AG04449 (cell line): Measurements from ENCODE around the gene PEX14.

Experiments
- CTCF ChIA-PET: fragments of 350-600 bp; formaldehyde crosslinking; extraction: SDS; loops from one replicate; lab custom pipeline; 2021; ENCODE audit warnings: antibody characterized with exemption; lab: Yijun Ruan, JAX
- POLR2A ChIA-PET: fragments of 400-600, 350-600 bp; formaldehyde crosslinking; extraction: SDS; loops from one replicate; lab custom pipeline; 2020; ENCODE audit warnings: antibody characterized with exemption, inconsistent platforms; lab: Yijun Ruan, JAX
- DNase-seq: peaks from one replicate; pipeline ENCODE4 v3.0.0-alpha.2; 2010; ENCODE audit warnings: low read depth, low spot score
- H3K4me3 ChIP-seq: 2 replicates; pipeline ENCODE4 v1.5.1; 2011; ENCODE audit warnings: low read depth, mild to moderate bottlenecking, control low read depth, low read length
- TF ChIP-seq, protein P1 (sequence below): IDR thresholded peaks from one replicate; pipeline ENCODE4 v1.5.1; 2011; ENCODE audit warnings: mild to moderate bottlenecking, moderate library complexity, low read length, control low read depth, inconsistent platforms; ENCODE audit not compliant: insufficient read depth; ENCODE audit errors: missing control alignments

The PEX14 gene

DNA sequence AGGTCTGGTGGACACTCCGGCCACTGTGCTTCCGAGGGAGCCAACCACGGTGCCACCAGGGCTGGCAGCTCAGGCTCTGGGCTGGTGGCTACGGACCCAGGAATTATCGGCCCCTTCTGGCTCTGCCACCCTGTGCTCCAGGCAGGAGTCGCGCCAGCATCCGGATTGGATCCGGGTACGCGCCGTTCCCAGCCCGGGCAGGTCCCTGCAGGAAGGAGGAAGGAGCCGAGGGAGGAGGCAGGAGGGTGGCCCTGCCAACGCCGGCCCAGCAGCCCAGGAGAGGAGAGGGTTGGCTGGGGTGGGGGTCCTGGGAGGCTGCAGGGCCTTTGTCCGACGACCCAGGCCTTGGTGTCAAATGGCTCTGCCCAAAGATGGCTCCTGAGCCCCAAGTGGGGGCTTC lies 161.2 kb downstream of the PEX14 start:
- CTCF ChIA-PET, result no interaction called here
- H3K4me3 ChIP-seq, result no peak overlapping the region
- TF ChIP-seq, protein P1, sequence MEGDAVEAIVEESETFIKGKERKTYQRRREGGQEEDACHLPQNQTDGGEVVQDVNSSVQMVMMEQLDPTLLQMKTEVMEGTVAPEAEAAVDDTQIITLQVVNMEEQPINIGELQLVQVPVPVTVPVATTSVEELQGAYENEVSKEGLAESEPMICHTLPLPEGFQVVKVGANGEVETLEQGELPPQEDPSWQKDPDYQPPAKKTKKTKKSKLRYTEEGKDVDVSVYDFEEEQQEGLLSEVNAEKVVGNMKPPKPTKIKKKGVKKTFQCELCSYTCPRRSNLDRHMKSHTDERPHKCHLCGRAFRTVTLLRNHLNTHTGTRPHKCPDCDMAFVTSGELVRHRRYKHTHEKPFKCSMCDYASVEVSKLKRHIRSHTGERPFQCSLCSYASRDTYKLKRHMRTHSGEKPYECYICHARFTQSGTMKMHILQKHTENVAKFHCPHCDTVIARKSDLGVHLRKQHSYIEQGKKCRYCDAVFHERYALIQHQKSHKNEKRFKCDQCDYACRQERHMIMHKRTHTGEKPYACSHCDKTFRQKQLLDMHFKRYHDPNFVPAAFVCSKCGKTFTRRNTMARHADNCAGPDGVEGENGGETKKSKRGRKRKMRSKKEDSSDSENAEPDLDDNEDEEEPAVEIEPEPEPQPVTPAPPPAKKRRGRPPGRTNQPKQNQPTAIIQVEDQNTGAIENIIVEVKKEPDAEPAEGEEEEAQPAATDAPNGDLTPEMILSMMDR, result no peak
- no peak for DNase-seq
- POLR2A ChIA-PET, result no interaction called here

DNA sequence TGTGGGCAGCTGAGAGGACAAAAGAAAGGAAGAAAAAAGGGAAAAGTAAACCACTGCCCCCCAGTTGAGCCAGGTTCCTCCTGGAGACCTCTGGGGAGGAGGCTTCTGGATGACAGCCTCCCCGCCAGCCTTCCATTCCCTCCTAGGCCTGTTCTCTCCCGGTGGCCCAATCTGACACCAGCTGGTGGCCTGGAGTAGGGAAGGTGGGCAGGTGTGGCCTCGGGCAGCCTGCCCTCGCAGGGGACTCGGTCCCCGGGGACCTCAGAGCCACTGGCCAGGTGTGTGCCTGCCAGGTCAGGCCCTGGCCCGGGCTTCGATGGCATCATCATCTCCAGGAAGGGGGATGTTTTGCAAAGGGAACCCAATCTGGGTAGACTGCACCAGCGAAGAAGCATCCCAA lies 162.7 kb downstream of the PEX14 start:
- no peak for DNase-seq
- H3K4me3 ChIP-seq, result no peak overlapping the region
- ChIA-PET CTCF (interaction anchor here (0.9 kb wide), 1 partner anchor 50 kb away, joined by 3 read pairs; no protein-coding TSS in a partner anchor), POLR2A (no interaction called here)
- TF ChIP-seq, protein P1, result no peak

DNA sequence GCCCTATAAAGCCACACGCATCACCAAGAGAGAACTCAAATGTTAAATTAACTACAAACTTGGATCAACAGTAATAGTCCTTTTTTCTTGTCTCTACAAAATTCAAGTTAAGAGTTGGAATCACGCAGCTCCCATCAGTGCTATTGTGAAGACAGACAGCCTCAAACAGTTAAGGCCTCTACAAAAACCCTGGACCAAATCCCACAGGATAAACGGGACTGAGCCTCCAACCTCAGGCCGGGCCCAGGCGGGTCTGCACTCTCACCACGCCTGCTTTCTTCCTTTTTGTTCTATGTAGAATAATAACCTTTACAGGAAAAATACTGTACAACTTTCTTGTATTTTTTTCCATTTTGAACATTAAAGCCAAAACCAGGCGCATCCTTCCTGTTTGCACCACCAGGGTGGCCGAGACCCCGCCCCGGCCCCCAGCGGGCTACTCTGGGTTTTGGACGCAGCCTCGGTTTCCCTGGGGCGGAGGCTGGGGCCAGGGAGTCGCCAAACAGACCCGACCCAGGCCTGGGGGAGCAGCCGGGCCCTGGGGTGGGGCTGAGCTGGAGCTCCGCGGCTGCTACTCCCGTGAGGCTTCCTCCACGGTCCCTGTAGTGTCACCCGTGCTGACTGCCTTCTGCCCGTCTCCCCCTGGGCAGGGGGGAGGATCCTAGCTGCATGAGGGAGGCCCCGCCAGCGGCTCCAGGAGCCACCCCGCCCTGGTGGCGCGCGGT lies 163.2 kb downstream of the PEX14 start:
- ChIA-PET CTCF (no interaction called here), POLR2A (no interaction called here)
- TF ChIP-seq, protein P1, result no peak
- H3K4me3 ChIP-seq, result no peak overlapping the region
- no peak for DNase-seq

DNA sequence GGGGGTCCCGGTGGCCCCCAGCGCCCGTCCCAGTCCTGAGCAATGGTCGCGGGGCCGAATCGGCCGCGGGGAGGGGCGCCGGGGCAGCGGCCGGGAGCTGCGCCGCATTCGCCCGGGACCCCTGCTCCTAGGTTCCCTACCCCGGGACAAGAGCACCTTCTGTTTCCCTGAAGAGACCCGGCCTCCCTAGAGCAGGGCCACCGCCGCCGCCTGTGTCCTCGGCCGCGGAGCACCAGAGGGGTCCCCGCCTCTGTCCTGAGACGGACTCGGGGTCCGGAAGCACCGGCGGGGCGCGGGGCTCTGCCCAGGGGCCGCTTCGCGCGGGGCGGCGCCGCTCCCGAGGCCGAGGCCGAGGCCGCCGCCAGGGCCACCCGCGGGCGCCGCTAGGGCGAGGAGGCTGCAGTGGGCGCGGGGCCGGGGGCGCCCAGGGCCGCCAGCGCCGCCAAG lies 163.8 kb downstream of the PEX14 start:
- TF ChIP-seq, protein P1, result no peak
- POLR2A ChIA-PET, result interaction anchor here (0.6 kb wide), 1 partner anchor 158 kb away, joined by 8 read pairs; no protein-coding TSS in a partner anchor
- CTCF ChIA-PET, result no interaction called here
- H3K4me3 ChIP-seq, result no peak overlapping the region
- DNase-seq, result no peak

DNA sequence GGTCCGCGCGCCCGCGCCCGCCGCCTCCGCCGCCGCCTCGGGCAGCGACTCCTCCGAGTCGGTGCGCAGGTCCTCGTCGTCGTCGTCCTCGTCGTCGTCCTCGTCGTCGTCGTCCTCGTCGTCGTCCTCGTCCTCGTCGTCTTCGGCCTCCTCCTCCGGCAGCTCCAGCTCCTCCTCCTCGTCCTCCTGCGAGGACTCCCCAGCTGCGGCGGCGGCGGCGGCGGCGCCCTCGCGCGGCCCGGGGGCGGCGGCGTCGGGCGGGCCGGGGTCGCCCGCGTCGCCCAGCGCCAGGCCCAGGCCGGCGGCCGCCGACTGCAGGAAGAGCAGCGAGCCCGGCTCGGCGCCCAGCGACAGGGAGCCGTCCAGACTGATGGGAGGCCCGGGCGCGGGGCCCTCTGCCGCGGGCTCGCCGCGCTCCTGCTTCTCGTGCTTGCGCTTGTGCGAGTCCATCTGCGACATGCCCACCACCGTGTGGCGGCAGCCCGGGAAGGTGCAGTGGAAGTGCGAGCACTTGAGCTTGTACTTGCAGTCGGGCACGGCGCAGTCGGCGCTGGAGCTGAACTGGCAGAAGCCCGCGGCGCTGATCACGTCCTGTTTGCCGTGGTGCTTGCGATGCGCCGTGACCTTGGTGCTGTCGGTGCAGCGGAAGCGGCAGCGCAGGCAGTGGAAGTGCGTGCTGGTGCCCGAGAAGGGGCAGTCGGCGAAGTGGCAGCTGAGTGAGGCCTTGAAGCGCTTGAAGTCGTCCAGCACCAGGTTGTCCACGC lies 164.4 kb downstream of the PEX14 start:
- TF ChIP-seq, protein P1, result no peak
- no peak for DNase-seq
- CTCF ChIA-PET, result no interaction called here
- no peak overlapping the region for H3K4me3 ChIP-seq
- POLR2A ChIA-PET, result interaction anchor here (0.6 to 0.7 kb wide), 2 partner anchors 10 to 158 kb away, joined by 3 to 8 read pairs; no protein-coding TSS in a partner anchor
